NCI-H1092 treated with DMSO at 0.1 percent for 48 hours (cell line): ENCODE data around the gene SP6.

Experiments used
- DNase-seq: peaks from one replicate; lab custom pipeline; 2025; lab: John Stamatoyannopoulos, UW

SP6 gene

GRCh38 chr17:47879028-47879585 lies 28.1 kb upstream of the SP6 start:
- no peak for DNase-seq

DNA sequence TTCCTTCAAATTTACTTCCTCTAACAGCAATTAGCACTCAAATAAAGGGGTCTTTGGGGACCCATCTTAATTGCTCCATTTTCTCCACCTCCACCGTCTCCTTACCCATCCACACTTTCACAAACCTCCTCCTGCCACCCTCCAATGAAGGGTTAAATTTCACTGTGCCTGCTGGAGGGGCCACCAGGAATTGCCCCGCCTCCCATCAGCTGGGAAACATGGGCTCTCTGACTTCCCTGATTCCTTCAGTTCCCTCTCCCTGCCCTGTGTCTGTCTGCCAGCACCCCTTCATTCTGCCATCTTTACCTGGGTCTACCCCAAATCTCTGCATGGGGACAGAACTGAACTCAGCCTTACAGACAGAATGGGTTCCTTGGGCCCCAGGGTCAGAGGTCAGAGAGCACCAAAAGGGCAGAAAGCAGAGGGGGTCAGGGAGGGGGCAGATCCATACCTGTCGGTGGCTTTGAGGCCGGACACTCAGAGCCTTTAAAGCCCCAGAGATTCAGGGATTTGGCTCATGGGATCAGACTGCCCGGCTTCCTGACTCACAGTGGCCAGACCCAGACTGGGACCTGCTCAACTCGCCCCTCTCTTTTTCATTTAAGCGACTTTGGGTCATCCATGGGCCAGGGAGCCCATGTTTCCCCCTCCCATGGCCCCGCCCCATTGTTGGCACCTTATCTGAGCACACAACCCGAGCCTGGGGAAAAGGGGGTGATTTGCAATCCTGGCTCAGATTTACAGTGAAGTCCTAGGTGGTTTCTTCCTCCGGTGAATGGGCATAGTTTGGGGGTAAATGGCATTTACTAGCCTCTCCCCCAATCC lies 27.5 kb upstream of the SP6 start:
- DNase-seq: no peak

DNA sequence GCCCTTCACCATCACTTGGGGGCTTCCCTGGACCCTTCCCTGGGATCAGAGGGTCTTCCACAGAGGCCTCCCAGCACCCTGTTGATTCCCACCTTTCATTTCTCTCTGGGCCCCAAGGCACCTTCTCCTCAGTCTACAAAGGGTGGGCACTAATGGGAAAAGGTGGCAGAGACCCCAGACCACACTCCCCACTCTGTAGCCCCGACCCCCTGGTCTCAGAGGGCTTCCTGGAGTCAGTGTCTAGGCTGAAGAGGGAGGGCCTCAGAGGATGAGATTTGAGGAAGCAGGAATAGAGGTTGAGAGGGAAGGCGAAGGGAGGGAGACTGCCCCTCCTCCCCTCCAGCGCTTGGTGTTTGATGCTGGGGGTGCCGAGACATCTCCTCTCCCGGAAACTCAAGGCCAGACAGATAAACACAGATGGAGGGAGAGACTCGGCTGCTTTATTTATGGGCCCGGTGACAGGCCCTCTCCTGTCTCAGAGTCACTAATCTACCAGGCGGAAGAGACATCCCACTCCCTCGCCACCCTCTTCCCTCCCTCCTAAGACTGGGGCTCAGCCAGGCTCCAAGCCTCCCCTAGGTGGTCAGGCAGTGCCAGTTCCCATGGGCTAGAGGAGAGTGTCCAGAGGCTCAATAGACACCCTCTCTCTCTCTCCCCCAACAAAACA lies 26.5 kb upstream of the SP6 start:
- no peak for DNase-seq

GRCh38 chr17:47875011-47875985 lies 24.3 kb upstream of the SP6 start:
- no peak for DNase-seq

GRCh38 chr17:47873200-47874090 lies 22.5 kb upstream of the SP6 start:
- DNase-seq: no peak

GRCh38 chr17:47872651-47873161 lies 21.7 kb upstream of the SP6 start:
- no peak for DNase-seq

DNA sequence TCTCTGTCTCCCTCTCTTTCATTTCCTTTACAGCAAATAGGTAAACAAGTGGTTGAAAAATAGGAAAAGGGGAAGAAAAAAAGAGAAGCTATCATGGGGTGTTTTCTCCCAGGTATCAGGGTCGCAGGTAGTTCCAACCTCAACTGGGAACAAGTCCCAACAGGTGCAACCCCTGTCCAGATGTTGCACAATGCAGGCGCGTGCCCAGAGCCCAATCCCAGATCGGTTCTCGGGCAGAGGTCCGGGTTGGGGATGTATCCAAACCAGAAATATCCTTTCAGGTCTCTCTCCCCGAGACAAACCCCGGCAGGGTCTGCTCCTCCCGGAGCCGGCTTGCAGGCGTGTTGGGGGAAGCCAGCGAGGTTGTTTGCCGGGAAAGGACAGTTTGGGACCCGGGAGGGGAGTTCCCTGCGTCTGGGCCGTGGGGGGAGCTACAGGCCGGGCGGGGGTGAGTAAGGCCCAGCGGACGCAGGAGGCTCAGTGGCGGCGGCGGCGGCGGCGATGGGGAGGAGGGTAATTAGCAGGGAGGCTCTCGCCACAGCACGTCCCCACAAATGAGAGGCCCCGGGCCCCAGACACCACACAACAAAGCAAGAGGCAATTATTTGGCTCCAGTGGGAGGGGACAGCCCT lies 21.2 kb upstream of the SP6 start:
- no peak for DNase-seq

GRCh38 chr17:47871048-47871447 lies 20.1 kb upstream of the SP6 start:
- DNase-seq: no peak

DNA sequence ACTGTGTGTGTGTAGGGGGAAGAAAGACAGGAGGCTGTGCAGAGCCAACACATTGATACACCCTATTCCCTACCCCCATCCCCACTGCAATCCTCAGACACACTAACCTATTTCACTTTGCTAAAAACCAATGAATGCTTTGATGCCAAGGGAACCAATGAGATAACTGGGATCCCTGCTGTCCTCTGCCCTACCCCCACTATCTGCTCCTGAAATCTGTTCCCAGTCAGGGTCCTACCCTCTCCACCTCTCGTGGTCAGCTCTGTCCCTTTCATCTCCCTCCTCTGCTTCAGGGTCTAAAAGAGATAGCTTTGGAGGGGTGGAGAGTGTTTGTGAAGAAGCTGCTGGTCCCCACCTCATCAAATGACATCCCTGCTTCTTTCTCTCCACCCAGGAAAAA lies 19.1 kb upstream of the SP6 start:
- no peak for DNase-seq

DNA sequence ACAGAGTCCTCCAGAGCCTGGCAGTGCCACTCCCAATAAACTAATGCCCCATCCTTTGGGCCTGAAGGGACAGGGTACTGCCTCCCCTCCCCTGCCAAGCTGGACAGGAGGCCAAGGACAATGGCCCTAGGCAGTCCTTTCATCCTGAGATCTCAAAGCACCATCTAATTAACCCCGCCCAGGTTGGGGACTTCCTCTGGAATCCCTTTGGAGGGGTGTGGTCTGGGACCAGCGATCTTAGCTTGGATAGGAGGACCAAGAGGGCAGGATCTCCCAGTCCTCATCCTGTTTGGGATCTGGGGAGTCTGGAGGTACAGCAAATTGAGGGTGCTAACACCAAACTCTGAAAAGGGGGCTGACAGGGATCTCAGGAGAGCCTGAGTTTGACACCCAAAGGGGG lies 18.2 kb upstream of the SP6 start:
- DNase-seq: no peak

DNA sequence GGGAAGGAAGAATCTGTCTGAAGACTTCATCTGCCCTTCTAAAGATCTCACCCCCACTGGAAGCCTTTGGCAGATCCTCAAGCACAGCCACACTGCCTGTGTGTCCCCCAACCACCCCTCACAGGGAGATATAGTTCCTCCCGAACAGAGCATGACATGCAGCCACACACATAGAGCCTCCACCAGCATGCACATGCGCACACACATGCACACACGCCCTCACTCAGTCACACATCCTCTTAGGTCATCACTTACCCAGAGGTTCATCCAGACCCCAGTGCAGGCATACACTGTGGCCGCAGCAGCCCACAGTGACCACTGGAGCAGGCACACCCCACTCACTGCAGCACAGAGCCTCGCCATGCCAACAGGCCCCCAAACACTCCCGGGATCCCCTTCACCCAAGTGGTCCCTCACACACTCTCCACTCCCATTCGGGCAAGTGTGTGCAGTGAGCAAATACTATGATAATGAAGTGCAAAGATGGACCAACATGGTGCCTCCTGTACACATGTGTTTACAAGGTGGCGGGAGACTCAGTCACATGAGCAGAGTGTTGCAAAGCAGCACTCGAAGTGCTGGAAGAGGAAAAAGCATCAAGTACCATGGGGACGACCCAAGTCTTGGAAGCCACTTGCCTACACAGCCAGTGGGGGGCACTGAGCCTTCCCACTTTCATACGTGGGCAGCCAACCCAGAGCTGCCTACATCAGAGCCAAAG lies 17.0 kb upstream of the SP6 start:
- DNase-seq: no peak

- no peak for DNase-seq
Observed at GRCh38 chr17:47866941-47867340, 16.0 kb upstream of the SP6 start.

GRCh38 chr17:47864791-47865216 lies 13.8 kb upstream of the SP6 start:
- DNase-seq: no peak

DNA sequence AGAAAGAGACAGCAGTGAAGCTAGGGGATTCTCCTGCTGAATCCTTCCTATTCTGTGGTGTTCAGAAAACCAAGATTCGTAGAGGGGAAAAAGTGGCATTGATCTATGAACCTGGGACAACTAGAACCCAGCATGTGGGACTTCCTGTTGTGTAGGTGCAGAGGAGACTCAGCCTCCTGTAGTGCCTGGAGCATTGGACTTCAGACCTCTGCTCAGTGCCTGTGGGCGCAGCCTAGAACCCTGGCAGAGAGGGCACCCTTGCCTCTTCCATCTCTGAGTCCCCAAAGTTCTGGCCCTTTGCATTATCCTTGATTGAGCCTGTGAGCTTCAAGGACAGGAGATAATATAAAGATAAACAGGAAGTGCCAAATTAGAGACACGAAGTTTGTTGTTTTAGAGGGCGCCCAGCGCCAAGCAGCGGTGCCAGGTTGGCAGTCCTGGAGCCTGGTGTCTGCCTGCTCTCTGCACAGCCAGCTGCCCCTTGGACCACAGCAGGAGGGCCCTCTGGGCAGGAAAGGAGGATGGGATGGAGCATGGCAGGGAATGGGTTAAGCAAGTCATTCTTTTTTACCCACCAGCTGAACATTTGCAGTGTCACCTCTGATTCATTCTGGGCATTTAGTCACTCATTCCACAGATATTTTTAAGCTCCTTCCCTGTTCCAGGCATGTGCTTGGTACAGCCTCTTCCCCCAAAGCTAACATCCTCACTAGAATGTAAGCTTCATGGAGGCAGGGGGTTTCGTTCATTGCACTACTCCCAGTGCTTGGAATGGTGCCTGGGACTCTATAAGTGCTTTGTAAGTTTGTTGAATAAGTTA lies 11.9 kb upstream of the SP6 start:
- DNase-seq: no peak

DNA sequence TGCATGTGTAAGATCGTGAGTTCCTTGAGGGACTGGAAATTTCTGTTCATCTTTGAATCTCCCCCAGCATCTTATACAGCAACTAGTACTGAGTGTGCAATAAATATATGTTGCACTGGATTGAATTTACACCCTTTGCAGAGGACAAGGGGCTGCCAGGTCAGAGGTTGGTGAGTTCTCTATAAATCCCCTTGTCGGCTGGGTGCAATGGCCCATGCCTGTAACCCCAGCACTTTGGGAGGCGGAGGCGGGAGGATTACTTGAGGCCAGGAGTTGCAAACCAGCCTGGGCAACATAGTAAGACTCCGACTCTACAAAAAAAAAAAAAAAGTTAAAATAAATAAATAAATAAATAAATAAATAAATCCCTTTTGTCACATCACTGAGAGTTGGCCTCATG lies 9.4 kb upstream of the SP6 start:
- DNase-seq: no peak

DNA sequence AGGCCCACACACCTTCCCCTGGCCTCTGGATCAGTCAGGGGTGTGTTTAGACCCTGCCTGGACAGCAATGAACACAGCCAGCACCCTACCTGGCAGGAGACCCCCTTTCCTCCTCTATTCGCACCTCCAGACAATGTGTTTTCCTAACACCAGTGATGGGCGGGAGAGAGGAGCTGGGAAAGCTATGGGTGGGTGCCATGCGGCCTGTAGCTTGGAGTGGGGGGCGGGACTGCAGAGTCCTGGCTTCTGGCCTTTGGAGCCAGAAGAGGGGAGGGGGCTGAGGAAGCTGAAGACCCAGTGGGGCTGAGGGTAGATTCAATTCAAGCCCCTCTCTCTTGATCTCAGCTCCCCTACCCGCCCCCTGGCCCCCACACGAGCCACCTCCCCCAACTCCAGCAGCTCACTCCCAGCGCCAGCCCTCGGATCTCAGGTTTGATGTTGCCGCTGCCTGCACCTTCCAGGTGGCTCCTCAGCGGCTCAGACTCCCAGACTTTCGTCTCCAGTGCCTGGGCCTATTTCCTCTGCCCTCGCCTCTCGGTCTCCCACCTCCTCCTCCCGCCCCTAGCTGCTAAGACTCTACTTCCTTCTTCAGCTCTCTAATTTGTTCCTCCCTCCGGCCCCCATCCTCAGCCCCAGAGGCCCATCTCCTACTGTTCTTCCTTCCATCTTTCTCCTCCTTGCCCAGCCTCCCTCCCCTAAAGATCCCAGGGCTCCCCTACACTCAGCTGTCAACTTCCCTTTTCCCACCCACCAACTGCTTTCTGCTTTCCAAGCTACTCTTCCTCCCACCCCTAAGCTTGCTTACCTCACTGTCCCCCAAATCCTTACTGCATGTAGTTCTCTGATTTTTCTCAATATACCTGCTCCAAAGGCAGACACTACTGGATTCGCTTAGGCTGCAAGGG lies 6.8 kb upstream of the SP6 start:
- DNase-seq: no peak

GRCh38 chr17:47856830-47857229 lies 5.9 kb upstream of the SP6 start:
- DNase-seq: no peak

DNA sequence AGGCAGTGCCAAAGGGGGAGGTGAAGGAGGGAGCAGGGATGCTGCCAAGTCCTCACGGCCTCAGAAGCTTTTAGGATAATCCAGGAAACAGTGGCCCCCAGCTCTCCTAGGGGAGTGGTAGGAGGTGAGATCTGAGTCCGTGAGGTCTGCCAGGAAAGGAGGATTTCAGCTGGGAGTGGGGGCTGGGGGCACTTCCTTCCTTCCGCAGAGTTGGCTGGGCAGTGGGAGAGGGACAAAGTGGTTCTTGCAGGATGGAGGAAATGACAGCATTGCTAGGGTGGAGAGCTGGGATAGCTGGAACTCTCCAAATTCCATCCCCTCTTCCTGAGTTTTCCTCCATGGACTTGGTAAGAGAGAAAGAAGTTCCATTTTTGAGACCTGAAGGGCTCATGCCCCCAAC lies 4.8 kb upstream of the SP6 start:
- DNase-seq: no peak
